GM23338 (cell line): Measurements from ENCODE around the gene SLC23A2. TPM values are rescaled to one million over a fixed set of nuclear protein-coding genes. Genes with fewer than 3 reads are reported as not detected.

Experiments used
- ATAC-seq: fragments of 200-7000 bp; cut with Tn5 transposase; 3 replicates; pipeline ENCODE4 v1.9.1; 2020
- DNase-seq: peaks from one replicate; pipeline ENCODE4 v3.0.0-alpha.2; 2015; ENCODE audit warnings: low spot score
- H2AFZ ChIP-seq: fragments of 200-600 bp; sonication (generic); 2 replicates; pipeline ENCODE4 v1.8.0; 2016; ENCODE audit warnings: antibody characterized with exemption, mild to moderate bottlenecking, moderate library complexity
- H3F3A ChIP-seq: fragments of 200-600 bp; sonication (generic); replicated peaks from 2 replicates; pipeline ENCODE4 v1.8.0; 2017; ENCODE audit warnings: antibody characterized with exemption, mixed run types, low read depth
- H3K27ac ChIP-seq: fragments of 200-600 bp; sonication (generic); 2 replicates; pipeline ENCODE4 v1.6.1; 2016; ENCODE audit warnings: low read depth
- H3K27me3 ChIP-seq: fragments of 200-600 bp; sonication (generic); 2 replicates; pipeline ENCODE4 v1.8.0; 2016; ENCODE audit warnings: mild to moderate bottlenecking, mixed run types, moderate library complexity; ENCODE audit not compliant: insufficient read depth
- H3K36me3 ChIP-seq: fragments of 200-600 bp; sonication (generic); 2 replicates; pipeline ENCODE4 v1.8.0; 2016; ENCODE audit warnings: mild to moderate bottlenecking; ENCODE audit not compliant: insufficient read depth
- H3K4me1 ChIP-seq: fragments of 200-600 bp; sonication (generic); 2 replicates; pipeline ENCODE4 v1.8.0; 2016; ENCODE audit warnings: mild to moderate bottlenecking, moderate library complexity; ENCODE audit not compliant: insufficient read depth
- H3K4me2 ChIP-seq: fragments of 200-600 bp; sonication (generic); 2 replicates; pipeline ENCODE4 v1.7.1; 2017; ENCODE audit warnings: mixed run types
- H3K4me3 ChIP-seq: fragments of 200-600 bp; sonication (generic); 2 replicates; pipeline ENCODE4 v1.6.1; 2016; ENCODE audit warnings: mixed run types
- H3K79me2 ChIP-seq: fragments of 200-600 bp; sonication (generic); replicated peaks from 2 replicates; pipeline ENCODE4 v1.8.0; 2017; ENCODE audit warnings: mild to moderate bottlenecking; ENCODE audit not compliant: insufficient read depth
- H3K9me2 ChIP-seq: fragments of 200-600 bp; sonication (generic); 2 replicates; pipeline ENCODE4 v1.8.0; 2017; ENCODE audit not compliant: insufficient read depth
- H4K20me1 ChIP-seq: fragments of 200-600 bp; sonication (generic); replicated peaks from 2 replicates; pipeline ENCODE4 v1.8.0; 2017; ENCODE audit warnings: mild to moderate bottlenecking; ENCODE audit not compliant: insufficient read depth
- H3K27ac Mint-ChIP-seq: 2 replicates; pipeline ENCODE4 v1.8.0; 2020; ENCODE audit warnings: inconsistent platforms, mild to moderate bottlenecking, moderate library complexity, mixed read lengths
- H3K27me3 Mint-ChIP-seq: 3 replicates; pipeline ENCODE4 v1.8.0; 2022; ENCODE audit warnings: low read depth, mild to moderate bottlenecking, moderate library complexity, mixed read lengths, inconsistent platforms; ENCODE audit not compliant: insufficient read depth, poor library complexity
- H3K36me3 Mint-ChIP-seq: 3 replicates; pipeline ENCODE4 v1.8.0; 2021; ENCODE audit warnings: low read depth, mild to moderate bottlenecking, inconsistent platforms, moderate library complexity, mixed read lengths
- H3K4me1 Mint-ChIP-seq: 3 replicates; pipeline ENCODE4 v1.8.0; 2020; ENCODE audit warnings: mild to moderate bottlenecking, inconsistent platforms, mixed read lengths
- H3K4me3 Mint-ChIP-seq: 3 replicates; pipeline ENCODE4 v1.8.0; 2021; ENCODE audit warnings: moderate library complexity, mild to moderate bottlenecking, inconsistent platforms, mixed read lengths
- H3K9me3 Mint-ChIP-seq: 3 replicates; pipeline ENCODE4 v1.8.0; 2020; ENCODE audit warnings: moderate library complexity, mild to moderate bottlenecking, inconsistent platforms, mixed read lengths
- CREB1 ChIP-seq: fragments of 250-450 bp; sonication (Bioruptor Pico); IDR thresholded peaks from 2 replicates; pipeline ENCODE4 v1.5.0; 2020; ENCODE audit warnings: low read depth, mild to moderate bottlenecking, moderate library complexity
- EZH2 ChIP-seq: fragments of 200-600 bp; sonication (generic); IDR thresholded peaks from one replicate; pipeline ENCODE4 v1.8.0; 2017; ENCODE audit warnings: antibody characterized with exemption, mild to moderate bottlenecking, low read depth; ENCODE audit not compliant: unreplicated experiment
- JUNB ChIP-seq: IDR thresholded peaks from one replicate; pipeline ENCODE4 v1.6.1; 2016; ENCODE audit warnings: antibody characterized with exemption; ENCODE audit not compliant: unreplicated experiment
- NANOG ChIP-seq: IDR thresholded peaks from 2 replicates; pipeline ENCODE4 v1.6.1; 2016; ENCODE audit warnings: antibody characterized with exemption, borderline replicate concordance
- POLR2AphosphoS5 ChIP-seq: IDR thresholded peaks from 2 replicates; pipeline ENCODE4 v1.6.1; 2016; ENCODE audit warnings: antibody characterized with exemption, low read depth
- STAT1 ChIP-seq: IDR thresholded peaks from one replicate; pipeline ENCODE4 v1.6.1; 2016; ENCODE audit warnings: antibody characterized with exemption; ENCODE audit not compliant: unreplicated experiment
- ZNF114 ChIP-seq: fragments of 250-450 bp; sonication (Bioruptor Pico); IDR thresholded peaks from 2 replicates; pipeline ENCODE4 v1.5.0; 2020; ENCODE audit warnings: mild to moderate bottlenecking, moderate library complexity
- ZNF462 ChIP-seq: fragments of 250-450 bp; sonication (Bioruptor Pico); IDR thresholded peaks from 2 replicates; pipeline ENCODE4 v1.5.0; 2020; ENCODE audit warnings: mild to moderate bottlenecking, moderate library complexity
- polyA plus RNA-seq: library from polyadenylated mRNA; unstranded; fragments of >200 nt; fragmentation: Nextera tagmentation; extraction: Ambion mirVana; gene quantifications from 2 replicates; pipeline ENCODE4 v1.2.1, GENCODE V29; 2016
- total RNA-seq: library from RNA; depleted of rRNA; stranded (reverse); fragments of >200 nt; shearing (Covaris generic); gene quantifications from 2 replicates; pipeline ENCODE4 v1.2.3, GENCODE V29; 2014
- TF ChIP-seq, protein P1 (sequence below), 2 experiments: fragments of 200-600 bp in 1 of 2; sonication (generic) in 1 of 2; conservative IDR thresholded peaks; 2 replicates each; pipeline versions ENCODE4 v1.5.1 to v1.6.1; 2016 to 2017; ENCODE audit warnings: antibody characterized with exemption in 2 of 2, low read depth in 2 of 2, mild to moderate bottlenecking in 2 of 2, moderate library complexity in 1 of 2

Gene SLC23A2
- total and polyA plus RNA-seq, 2 experiments from 2014 or later: 4.4 to 20.2 TPM

DNA sequence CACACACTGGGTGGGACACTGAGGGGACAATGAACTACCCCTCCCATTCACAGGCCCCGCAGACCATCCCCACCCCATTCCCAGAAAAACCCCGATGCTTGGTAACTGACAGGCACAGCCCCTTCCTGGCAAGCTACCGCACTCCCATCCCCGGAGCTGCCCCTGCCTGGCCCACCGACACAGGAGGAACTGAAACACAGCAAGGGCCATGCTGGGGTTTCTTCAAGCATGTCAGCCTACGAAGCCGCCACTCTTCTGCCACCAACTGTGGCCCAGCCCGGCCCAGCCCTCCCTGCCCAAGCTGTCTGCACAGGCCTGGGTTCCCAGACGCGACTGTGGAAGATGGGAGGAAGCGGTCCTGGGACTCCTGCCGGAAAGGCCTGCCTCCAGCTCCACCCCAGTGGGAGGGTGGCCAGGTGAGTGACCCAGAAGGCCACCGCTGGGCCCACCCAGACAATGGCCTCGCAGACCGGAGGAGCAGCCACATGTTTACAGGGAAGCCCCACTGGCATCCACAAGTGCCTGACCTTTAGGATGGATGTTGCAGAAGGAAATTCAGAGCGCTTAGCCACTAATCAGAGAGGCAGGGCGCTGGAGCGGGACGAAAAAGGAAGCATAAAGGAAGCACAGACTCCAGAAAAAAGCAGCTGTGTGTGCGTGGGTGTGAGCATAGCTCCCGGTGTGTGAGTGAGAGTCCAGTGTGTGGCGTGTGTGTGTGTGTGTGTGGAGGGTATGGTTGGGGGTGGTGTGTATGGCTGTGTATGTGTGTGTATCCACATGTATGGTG is 188.0 kb downstream of the SLC23A2 start:
- Histone ChIP-seq H3K79me2 (no peaks in the 10 kb centered on the region), H3K36me3 (no peaks in the 10 kb centered on the region), H3K27ac (peak overlapping the region; percentile 45; the same call in 1 of the 2 replicates), H3K4me2 (no peak overlapping the region), H3F3A (no peaks in the 10 kb centered on the region), H4K20me1 (no peaks in the 10 kb centered on the region), H3K27me3 (no peaks in the 10 kb centered on the region), H3K4me1 (peaks cover 14% of the 10 kb centered on the region), H2AFZ (no peak overlapping the region), H3K9me2 (0 out of 2 replicates have a peak, but pooled peaks cover 4% of the 10 kb centered on the region), H3K4me3 (no peak overlapping the region)
- peaks cover 39% of the 10 kb centered on the region for H3K4me1 Mint-ChIP-seq
- DNase-seq (no peak), ATAC-seq (no peak)
- H3K27ac Mint-ChIP-seq: peak overlapping the region; percentile 42; the same call in 1 of the 2 replicates
- no peaks in the 10 kb centered on the region; the same call in 1 of the 3 replicates for H3K9me3 Mint-ChIP-seq
- no peak overlapping the region; the same call in 2 of the 3 replicates for H3K4me3 Mint-ChIP-seq
- peaks cover 8% of the 10 kb centered on the region; the same call in 2 of the 3 replicates for H3K36me3 Mint-ChIP-seq
- peaks cover 13% of the 10 kb centered on the region for H3K27me3 Mint-ChIP-seq
- no peak for TF ChIP-seq EZH2

DNA sequence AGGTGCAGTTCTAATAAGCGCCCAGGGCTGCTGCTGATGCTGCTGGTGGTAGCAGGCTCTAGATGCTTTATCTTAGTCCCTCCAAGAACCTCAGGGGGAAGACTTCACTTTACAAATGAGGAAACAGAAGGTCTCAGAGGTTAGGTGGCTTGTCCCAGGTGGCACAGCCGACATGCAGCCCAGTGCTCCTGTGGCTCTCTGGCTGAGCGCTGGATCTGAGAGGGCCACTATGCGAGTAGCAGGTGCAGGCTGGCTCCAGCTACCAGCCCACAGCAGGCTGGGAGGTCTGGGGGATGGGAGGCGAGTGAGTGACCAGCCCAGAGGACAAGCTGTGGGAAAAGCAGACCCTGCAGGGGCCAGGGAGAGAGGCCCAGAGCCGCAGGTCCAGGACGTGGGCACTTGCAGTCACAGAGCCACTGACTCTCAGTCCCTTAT is 188.7 kb downstream of the SLC23A2 start:
- Histone ChIP-seq H3K27ac (no peak overlapping the region), H3K79me2 (no peaks in the 10 kb centered on the region), H3K4me1 (peaks cover 14% of the 10 kb centered on the region), H2AFZ (no peak overlapping the region), H3K4me3 (no peak overlapping the region), H3K27me3 (no peaks in the 10 kb centered on the region), H3F3A (no peaks in the 10 kb centered on the region), H4K20me1 (no peaks in the 10 kb centered on the region), H3K36me3 (no peaks in the 10 kb centered on the region), H3K9me2 (0 out of 2 replicates have a peak, but pooled peaks cover 4% of the 10 kb centered on the region), H3K4me2 (no peak overlapping the region)
- Mint-ChIP-seq H3K9me3 (no peaks in the 10 kb centered on the region; the same call in 1 of the 3 replicates), H3K4me3 (no peak overlapping the region), H3K27ac (no peak overlapping the region), H3K36me3 (peaks cover 7% of the 10 kb centered on the region; the same call in 2 of the 3 replicates), H3K4me1 (peaks cover 41% of the 10 kb centered on the region), H3K27me3 (peaks cover 14% of the 10 kb centered on the region)
- ATAC-seq (no peak), DNase-seq (no peak)
- TF ChIP-seq ZNF114 (CRISPR knock-in tag) (no peak), STAT1 (no peak), JUNB (no peak), ZNF462 (no peak), POLR2AphosphoS5 (no peak), NANOG (no peak), CREB1 (CRISPR knock-in tag) (no peak)
- TF ChIP-seq, protein P1, sequence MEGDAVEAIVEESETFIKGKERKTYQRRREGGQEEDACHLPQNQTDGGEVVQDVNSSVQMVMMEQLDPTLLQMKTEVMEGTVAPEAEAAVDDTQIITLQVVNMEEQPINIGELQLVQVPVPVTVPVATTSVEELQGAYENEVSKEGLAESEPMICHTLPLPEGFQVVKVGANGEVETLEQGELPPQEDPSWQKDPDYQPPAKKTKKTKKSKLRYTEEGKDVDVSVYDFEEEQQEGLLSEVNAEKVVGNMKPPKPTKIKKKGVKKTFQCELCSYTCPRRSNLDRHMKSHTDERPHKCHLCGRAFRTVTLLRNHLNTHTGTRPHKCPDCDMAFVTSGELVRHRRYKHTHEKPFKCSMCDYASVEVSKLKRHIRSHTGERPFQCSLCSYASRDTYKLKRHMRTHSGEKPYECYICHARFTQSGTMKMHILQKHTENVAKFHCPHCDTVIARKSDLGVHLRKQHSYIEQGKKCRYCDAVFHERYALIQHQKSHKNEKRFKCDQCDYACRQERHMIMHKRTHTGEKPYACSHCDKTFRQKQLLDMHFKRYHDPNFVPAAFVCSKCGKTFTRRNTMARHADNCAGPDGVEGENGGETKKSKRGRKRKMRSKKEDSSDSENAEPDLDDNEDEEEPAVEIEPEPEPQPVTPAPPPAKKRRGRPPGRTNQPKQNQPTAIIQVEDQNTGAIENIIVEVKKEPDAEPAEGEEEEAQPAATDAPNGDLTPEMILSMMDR (conservative IDR thresholded peaks at IDR 0.05; ENCODE audit: low read depth in 2 of 2): no peak
